Esophagus squamous epithelium (tissue), 4 donors: ENCODE results near the gene GMDS.

Source experiments
- CTCF ChIP-seq, 6 experiments: fragments of 450-650 bp in 4 of 6; fragments of 200-600 bp in 2 of 6; sonication (generic) in 2 of 6; IDR thresholded peaks; one replicate each; pipeline ENCODE4 v1.5.1; 2016 to 2019; ENCODE audit warnings: antibody characterized with exemption in 6 of 6, mild to moderate bottlenecking in 4 of 6, moderate library complexity in 4 of 6
- POLR2A ChIP-seq, 4 donors: fragments of 450-650 bp; IDR thresholded peaks; one replicate each; pipeline ENCODE4 v1.6.1; 2017; ENCODE audit warnings: antibody characterized with exemption in 4 of 4, mild to moderate bottlenecking in 4 of 4, moderate library complexity in 3 of 4

DNA sequence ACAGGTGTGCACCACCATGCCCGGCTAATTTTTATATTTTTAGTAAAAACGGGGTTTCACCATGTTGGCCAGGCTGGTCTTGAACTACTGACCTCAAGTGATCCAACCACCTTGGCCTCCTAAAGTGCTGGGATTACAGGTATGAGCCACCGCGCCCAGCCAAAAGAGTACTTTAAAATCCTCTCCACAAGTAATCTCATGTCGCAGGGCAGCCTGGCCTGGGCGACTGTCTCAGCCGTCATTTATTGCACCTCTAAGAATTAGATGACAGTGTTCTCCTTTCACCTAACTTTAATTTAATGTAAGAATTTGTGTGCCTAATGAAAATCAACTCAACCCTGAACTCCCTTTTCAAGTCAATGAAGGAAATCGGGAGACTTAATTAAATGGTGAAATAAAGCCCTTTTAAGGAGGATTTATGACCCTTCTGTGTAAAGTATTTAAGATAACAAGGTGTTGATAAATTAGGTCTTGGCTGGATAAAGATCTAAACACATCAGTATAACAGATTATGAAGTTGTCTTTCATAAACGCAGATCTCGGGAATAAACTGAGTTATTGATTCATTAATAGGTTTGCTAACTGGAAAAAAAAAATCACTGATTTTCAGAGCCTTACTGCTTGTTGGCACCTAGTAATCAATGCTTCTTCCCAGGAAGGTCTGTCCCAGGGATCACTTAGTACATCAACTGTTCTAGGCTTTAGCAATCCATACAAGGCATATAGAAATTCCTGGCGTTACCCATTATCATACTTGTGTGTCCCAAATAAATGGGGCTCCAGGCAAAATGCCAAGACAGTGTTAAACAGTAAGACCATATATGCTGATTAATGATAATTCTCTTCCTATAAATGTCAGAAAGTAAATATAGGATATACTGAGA is 209.3 kb downstream of the GMDS start:
- TF ChIP-seq CTCF (IDR thresholded peaks at IDR 0.05) (no peak), POLR2A (IDR thresholded peaks at IDR 0.05) (no peak)
